Effector memory CD4-positive, alpha-beta T cell (primary cell): ENCODE results near the gene CHCHD5.
A peak's percentile ranks its signal among the peaks of the same experiment; 100 is the strongest.

ENCODE experiments used
- DNase-seq, 3 donors: peaks; one replicate each; pipeline ENCODE4 v3.0.0-alpha.2; 2020
- H3K27ac ChIP-seq: 2 replicates; pipeline ENCODE4 v1.7.0; 2013; ENCODE audit warnings: mild to moderate bottlenecking, low read length, moderate library complexity; ENCODE audit not compliant: insufficient read depth, poor library complexity, severe bottlenecking
- H3K27me3 ChIP-seq: replicated peaks from 2 replicates; pipeline ENCODE4 v1.7.0; 2013; ENCODE audit warnings: mild to moderate bottlenecking, low read length; ENCODE audit not compliant: insufficient read depth, control insufficient read depth, poor library complexity, severe bottlenecking
- H3K36me3 ChIP-seq: 2 replicates; pipeline ENCODE4 v1.7.0; 2013; ENCODE audit warnings: mild to moderate bottlenecking, low read length, moderate library complexity; ENCODE audit not compliant: control insufficient read depth, insufficient read depth
- H3K4me1 ChIP-seq: 2 replicates; pipeline ENCODE4 v1.7.0; 2013; ENCODE audit warnings: low read length, mild to moderate bottlenecking; ENCODE audit not compliant: control insufficient read depth, insufficient read depth, poor library complexity, severe bottlenecking
- H3K4me3 ChIP-seq: 2 replicates; pipeline ENCODE4 v1.7.0; 2013; ENCODE audit warnings: low read length, low read depth, mild to moderate bottlenecking; ENCODE audit not compliant: insufficient read depth, poor library complexity, severe bottlenecking
- H3K9me3 ChIP-seq: 2 replicates; pipeline ENCODE4 v1.7.0; 2013; ENCODE audit warnings: mild to moderate bottlenecking, low read length, moderate library complexity; ENCODE audit not compliant: control insufficient read depth

Gene CHCHD5

DNA sequence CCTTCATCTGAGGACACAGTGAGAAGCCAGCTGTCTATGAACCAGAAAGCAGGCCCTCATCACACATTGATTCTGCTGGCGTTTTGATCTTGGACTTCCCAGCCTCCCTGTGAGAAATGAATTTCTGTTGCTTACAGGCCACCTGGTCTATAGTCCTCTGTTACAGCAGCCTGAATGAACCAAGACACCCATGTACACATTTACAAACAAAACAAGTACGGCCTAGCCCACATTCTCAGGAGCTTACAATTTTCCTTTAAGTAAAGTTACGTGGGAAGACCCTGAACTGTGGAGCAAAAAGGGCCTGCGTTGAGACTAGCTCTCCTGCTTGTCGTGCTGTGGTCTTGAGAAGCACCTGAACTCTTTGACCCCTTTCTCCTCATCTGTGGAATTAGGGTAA is 49.3 kb downstream of the CHCHD5 start:
- H3K9me3 ChIP-seq, result no peaks in the 10 kb centered on the region
- H3K36me3 ChIP-seq, result no peaks in the 10 kb centered on the region
- H3K4me3 ChIP-seq, result no peak overlapping the region
- no peaks in the 10 kb centered on the region for H3K27me3 ChIP-seq
- no peak for DNase-seq
- no peak overlapping the region for H3K27ac ChIP-seq
- peaks cover 37% of the 10 kb centered on the region for H3K4me1 ChIP-seq

DNA sequence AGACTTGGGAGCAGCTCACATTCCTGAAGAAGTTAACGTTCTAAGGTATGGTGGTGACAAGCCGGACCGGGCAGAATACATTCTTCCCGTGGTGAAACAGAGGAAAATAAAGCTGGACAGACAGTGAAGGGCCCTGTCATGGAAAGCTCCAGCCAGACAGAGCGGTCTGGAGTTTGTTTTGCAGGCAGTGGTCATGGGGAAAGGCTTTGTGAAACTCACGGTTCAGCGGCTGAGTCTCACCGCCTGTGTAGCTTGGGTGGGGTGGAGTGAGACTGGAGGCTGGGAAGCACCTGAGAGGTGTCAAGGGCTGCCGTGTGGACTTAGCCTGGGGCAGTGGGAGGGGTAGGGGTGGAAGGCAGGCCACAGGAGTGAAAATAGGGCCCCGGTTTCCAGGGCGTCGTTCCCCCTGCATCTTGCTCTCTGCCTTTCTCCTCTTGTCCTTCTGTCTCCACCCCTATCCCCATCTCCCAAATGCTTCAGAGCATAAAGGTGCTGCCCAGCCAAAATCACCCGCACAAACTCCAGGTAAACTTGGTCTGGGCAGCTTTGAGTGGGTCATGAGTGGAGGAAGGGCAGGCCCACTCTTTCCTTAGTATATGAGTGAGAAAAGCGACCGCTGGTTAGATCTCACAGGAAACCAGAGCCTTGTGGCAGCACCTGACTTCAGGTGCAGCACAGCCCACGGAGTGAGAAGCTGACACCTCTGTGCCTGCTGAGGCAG is 49.9 kb downstream of the CHCHD5 start:
- H3K4me1 ChIP-seq, result peaks cover 37% of the 10 kb centered on the region
- peak overlapping the region; percentile 33 for H3K27ac ChIP-seq
- DNase-seq, result peak in 1 of 3 donors; percentile 25
- H3K36me3 ChIP-seq, result no peaks in the 10 kb centered on the region
- no peaks in the 10 kb centered on the region for H3K27me3 ChIP-seq
- no peak overlapping the region for H3K4me3 ChIP-seq
- no peaks in the 10 kb centered on the region for H3K9me3 ChIP-seq

- Histone ChIP-seq H3K4me1 (peaks cover 33% of the 10 kb centered on the region), H3K36me3 (no peaks in the 10 kb centered on the region), H3K27me3 (no peaks in the 10 kb centered on the region), H3K9me3 (no peaks in the 10 kb centered on the region), H3K27ac (peak overlapping the region; percentile 33), H3K4me3 (no peak overlapping the region)
- no peak for DNase-seq
These were observed 50.4 kb downstream of the CHCHD5 start for GRCh38 chr2:112634874-112635157.

DNA sequence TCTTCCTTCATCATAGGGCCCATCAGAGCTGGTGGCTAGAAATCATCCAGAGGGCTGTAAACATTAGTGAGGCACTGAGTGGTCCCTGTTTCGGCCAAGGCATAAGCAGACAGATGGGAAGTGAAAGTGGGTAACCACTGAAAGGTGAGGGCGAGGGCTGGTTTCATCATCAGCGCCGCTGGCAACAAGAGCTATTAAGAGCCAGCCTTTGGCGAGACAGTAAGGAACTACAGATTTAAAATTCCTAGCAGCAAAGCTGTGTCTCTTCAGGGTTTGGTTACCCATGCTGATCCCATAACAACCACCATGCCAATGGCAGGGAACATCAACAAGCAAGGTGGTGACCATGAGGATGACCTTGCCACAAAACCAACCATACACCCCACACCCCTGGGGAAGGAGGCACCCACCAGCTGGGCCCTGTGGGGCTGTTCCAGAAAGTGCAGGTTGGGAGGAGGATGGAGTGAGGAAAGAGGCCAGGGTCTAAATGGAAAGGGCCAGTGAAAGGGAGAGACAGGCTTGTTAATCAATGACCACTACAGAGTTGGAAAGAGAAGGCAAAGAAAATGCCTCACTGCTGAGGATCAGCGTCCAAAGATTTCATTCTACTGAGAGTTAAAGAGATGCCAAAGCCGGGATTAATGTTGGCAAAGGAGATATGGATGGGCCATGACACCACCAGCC is 52.3 kb downstream of the CHCHD5 start:
- peaks cover 20% of the 10 kb centered on the region for H3K4me1 ChIP-seq
- DNase-seq, result no peak
- no peak overlapping the region for H3K4me3 ChIP-seq

GRCh38 chr2:112637289-112637660 is 52.9 kb downstream of the CHCHD5 start:
- no peaks in the 10 kb centered on the region for H3K9me3 ChIP-seq
- H3K27me3 ChIP-seq, result no peaks in the 10 kb centered on the region
- DNase-seq, result no peak
- no peak overlapping the region for H3K4me3 ChIP-seq
- no peak overlapping the region for H3K27ac ChIP-seq
- no peaks in the 10 kb centered on the region for H3K36me3 ChIP-seq
- peaks cover 15% of the 10 kb centered on the region for H3K4me1 ChIP-seq

More for the DNA sequence above, 52.3 kb downstream of the CHCHD5 start:
- Histone ChIP-seq H3K9me3 (no peaks in the 10 kb centered on the region), H3K27ac (no peak overlapping the region), H3K36me3 (no peaks in the 10 kb centered on the region), H3K27me3 (no peaks in the 10 kb centered on the region)
